ENCODE results near the gene ETFA. TPM values are rescaled to one million over a fixed set of nuclear protein-coding genes. Genes with fewer than 3 reads are reported as not detected.

ETFA gene
- total and polyA plus RNA-seq, 9 of the 15 experiments (the other 6 are each of a cell fraction or from before 2014, with no cell fraction given): 130 to 543 (median 232) TPM

DNA sequence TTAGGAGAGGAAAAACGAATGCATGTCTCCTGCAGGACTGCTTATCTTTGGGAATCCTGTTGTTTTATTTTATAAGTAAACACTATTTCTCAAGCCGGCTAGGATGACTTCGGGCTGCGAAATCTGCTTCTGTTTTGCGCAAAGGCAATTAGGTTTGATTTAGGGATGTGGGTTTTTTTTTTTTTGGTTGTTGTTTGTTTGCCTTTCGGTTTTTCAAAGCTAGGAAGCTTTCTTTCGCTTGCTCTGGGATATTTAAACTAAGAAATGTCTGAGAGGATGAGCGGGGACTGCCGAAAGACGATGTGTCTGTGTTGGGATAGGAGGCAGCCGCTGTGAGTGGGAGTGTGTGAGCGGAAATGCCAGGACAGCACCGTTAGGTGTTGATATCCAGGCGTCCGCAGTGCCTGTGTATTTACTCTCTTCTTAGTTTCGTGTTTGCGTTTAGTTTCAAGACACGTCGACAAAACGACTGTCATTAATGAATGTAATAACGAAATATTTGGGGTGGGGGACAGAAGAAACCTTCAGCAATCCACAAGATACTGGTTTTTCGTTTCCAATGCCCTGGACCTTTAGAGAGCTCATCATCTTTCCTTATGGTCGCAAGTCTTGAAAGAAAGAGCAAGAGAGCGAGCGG, 25.9 kb upstream of the ETFA start (continued):
- TF ChIP-seq, protein P1, sequence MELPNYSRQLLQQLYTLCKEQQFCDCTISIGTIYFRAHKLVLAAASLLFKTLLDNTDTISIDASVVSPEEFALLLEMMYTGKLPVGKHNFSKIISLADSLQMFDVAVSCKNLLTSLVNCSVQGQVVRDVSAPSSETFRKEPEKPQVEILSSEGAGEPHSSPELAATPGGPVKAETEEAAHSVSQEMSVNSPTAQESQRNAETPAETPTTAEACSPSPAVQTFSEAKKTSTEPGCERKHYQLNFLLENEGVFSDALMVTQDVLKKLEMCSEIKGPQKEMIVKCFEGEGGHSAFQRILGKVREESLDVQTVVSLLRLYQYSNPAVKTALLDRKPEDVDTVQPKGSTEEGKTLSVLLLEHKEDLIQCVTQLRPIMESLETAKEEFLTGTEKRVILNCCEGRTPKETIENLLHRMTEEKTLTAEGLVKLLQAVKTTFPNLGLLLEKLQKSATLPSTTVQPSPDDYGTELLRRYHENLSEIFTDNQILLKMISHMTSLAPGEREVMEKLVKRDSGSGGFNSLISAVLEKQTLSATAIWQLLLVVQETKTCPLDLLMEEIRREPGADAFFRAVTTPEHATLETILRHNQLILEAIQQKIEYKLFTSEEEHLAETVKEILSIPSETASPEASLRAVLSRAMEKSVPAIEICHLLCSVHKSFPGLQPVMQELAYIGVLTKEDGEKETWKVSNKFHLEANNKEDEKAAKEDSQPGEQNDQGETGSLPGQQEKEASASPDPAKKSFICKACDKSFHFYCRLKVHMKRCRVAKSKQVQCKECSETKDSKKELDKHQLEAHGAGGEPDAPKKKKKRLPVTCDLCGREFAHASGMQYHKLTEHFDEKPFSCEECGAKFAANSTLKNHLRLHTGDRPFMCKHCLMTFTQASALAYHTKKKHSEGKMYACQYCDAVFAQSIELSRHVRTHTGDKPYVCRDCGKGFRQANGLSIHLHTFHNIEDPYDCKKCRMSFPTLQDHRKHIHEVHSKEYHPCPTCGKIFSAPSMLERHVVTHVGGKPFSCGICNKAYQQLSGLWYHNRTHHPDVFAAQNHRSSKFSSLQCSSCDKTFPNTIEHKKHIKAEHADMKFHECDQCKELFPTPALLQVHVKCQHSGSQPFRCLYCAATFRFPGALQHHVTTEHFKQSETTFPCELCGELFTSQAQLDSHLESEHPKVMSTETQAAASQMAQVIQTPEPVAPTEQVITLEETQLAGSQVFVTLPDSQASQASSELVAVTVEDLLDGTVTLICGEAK (IDR thresholded peaks at IDR 0.05): peak; percentile 23; the same call in 1 of the 2 replicates
- TF ChIP-seq, protein P1 (CRISPR knock-in tag; IDR thresholded peaks at IDR 0.05): no peak
- TF ChIP-seq BHLHE40 (IDR thresholded peaks at IDR 0.05; ENCODE audit: low read length): no peak
- TF ChIP-seq RFX7 (CRISPR knock-in tag; IDR thresholded peaks at IDR 0.05): no peak
- TF ChIP-seq NONO (IDR thresholded peaks at IDR 0.05; ENCODE audit: low read depth in 2 of 2, low read length in 1 of 2): no peak
- TF ChIP-seq, protein P2, sequence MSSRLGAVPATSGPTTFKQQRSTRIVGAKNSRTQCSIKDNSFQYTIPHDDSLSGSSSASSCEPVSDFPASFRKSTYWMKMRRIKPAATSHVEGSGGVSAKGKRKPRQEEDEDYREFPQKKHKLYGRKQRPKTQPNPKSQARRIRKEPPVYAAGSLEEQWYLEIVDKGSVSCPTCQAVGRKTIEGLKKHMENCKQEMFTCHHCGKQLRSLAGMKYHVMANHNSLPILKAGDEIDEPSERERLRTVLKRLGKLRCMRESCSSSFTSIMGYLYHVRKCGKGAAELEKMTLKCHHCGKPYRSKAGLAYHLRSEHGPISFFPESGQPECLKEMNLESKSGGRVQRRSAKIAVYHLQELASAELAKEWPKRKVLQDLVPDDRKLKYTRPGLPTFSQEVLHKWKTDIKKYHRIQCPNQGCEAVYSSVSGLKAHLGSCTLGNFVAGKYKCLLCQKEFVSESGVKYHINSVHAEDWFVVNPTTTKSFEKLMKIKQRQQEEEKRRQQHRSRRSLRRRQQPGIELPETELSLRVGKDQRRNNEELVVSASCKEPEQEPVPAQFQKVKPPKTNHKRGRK (tag; IDR thresholded peaks at IDR 0.05): no peak
- TF ChIP-seq ZNF780A (CRISPR knock-in tag; IDR thresholded peaks at IDR 0.05): no peak
- no peak for TF ChIP-seq ZNF354B (CRISPR knock-in tag; IDR thresholded peaks at IDR 0.05)
- TF ChIP-seq SNIP1 (IDR thresholded peaks at IDR 0.05; ENCODE audit: low read depth): no peak
- TF ChIP-seq, protein P3, sequence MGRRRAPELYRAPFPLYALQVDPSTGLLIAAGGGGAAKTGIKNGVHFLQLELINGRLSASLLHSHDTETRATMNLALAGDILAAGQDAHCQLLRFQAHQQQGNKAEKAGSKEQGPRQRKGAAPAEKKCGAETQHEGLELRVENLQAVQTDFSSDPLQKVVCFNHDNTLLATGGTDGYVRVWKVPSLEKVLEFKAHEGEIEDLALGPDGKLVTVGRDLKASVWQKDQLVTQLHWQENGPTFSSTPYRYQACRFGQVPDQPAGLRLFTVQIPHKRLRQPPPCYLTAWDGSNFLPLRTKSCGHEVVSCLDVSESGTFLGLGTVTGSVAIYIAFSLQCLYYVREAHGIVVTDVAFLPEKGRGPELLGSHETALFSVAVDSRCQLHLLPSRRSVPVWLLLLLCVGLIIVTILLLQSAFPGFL (CRISPR knock-in tag; IDR thresholded peaks at IDR 0.05): no peak
- TF ChIP-seq RUNX1 (IDR thresholded peaks at IDR 0.05; ENCODE audit: low read depth): no peak
